B cell (primary cell): ENCODE results near the gene HHAT. TPM values are rescaled to one million over a fixed set of nuclear protein-coding genes. Genes with fewer than 3 reads are reported as not detected.

Experiments used
- ATAC-seq: fragments of 200-7000 bp; cut with Tn5 transposase; one replicate; pipeline ENCODE4 v1.10.0; 2021; ENCODE audit warnings: low read depth, mild to moderate bottlenecking, moderate number of reproducible peaks, moderate library complexity
- CTCF ChIA-PET: fragments of 350-600 bp; sonication (Branson Sonifier 250); formaldehyde crosslinking; loops from one replicate; lab custom pipeline; 2021; ENCODE audit warnings: antibody characterized with exemption, inconsistent platforms; lab: Charles Lee
- POLR2A ChIA-PET: fragments of 350-600 bp; sonication (Branson Sonifier 250); formaldehyde crosslinking; loops from one replicate; lab custom pipeline; 2021; ENCODE audit warnings: antibody characterized with exemption; lab: Charles Lee
- DNase-seq: peaks from one replicate; pipeline ENCODE4 v3.0.0; 2013
- H2AFZ ChIP-seq: 2 replicates; pipeline ENCODE4 v1.6.1; 2012; ENCODE audit warnings: mild to moderate bottlenecking, low read depth, low read length; ENCODE audit not compliant: insufficient read depth, poor library complexity, severe bottlenecking
- H3K27ac ChIP-seq, 2 donors: 1 replicate in 1 of 2; 2 replicates in 1 of 2; pipeline ENCODE4 v1.5.1; 2012 to 2013; ENCODE audit warnings: low read length in 2 of 2, mild to moderate bottlenecking in 2 of 2, moderate library complexity in 1 of 2
- H3K27me3 ChIP-seq, 4 experiments: fragments of 200-600 bp in 1 of 4; sonication (generic) in 1 of 4; replicated peaks in 1 of 4; 1 replicate in 2 of 4; 2 replicates in 2 of 4; pipeline versions ENCODE4 v1.6.1 to v1.7.0; 2013 to 2016; ENCODE audit warnings: low read length in 3 of 4, mild to moderate bottlenecking in 2 of 4, mixed read lengths in 1 of 4, moderate library complexity in 1 of 4; ENCODE audit not compliant: insufficient read depth in 4 of 4, control insufficient read depth in 3 of 4; ENCODE audit errors: control extremely low read depth in 1 of 4
- H3K36me3 ChIP-seq, 2 experiments: replicated peaks in 1 of 2; 1 replicate in 1 of 2; 2 replicates in 1 of 2; pipeline versions ENCODE4 v1.6.1 to v1.7.1; 2013; ENCODE audit warnings: low read length in 1 of 2; ENCODE audit not compliant: insufficient read depth in 2 of 2, control insufficient read depth in 1 of 2; ENCODE audit errors: control extremely low read depth in 1 of 2, extremely low read depth in 1 of 2
- H3K4me1 ChIP-seq, 2 donors: fragments of 200-600 bp in 1 of 2; sonication (generic) in 1 of 2; 1 replicate in 1 of 2; 2 replicates in 1 of 2; pipeline versions ENCODE4 v1.5.1 to v1.6.1; 2013 to 2017; ENCODE audit warnings: low read length in 2 of 2; ENCODE audit not compliant: control insufficient read depth in 2 of 2, insufficient read depth in 2 of 2
- H3K4me2 ChIP-seq: replicated peaks from 2 replicates; pipeline ENCODE3; 2012; ENCODE audit warnings: mild to moderate bottlenecking, low read depth, low read length; ENCODE audit not compliant: poor library complexity, severe bottlenecking
- H3K4me3 ChIP-seq, 5 experiments: fragments of 200-600 bp in 1 of 5; sonication (generic) in 1 of 5; 1 replicate in 3 of 5; 2 replicates in 2 of 5; pipeline versions ENCODE4 v1.5.1 to v1.7.0; 2011 to 2016; ENCODE audit warnings: low read length in 4 of 5, mild to moderate bottlenecking in 4 of 5, low read depth in 2 of 5, control low read depth in 1 of 5, moderate library complexity in 1 of 5; ENCODE audit not compliant: insufficient read depth in 1 of 5; ENCODE audit errors: control extremely low read depth in 1 of 5, extremely low read depth in 1 of 5
- H3K79me2 ChIP-seq: fragments of 200-600 bp; sonication (generic); one replicate; pipeline ENCODE4 v1.6.0; 2016; ENCODE audit warnings: low read length; ENCODE audit not compliant: control insufficient read depth, insufficient read depth
- H3K9ac ChIP-seq: fragments of 200-600 bp; sonication (generic); 2 replicates; pipeline ENCODE4 v1.6.1; 2017; ENCODE audit warnings: mild to moderate bottlenecking, low read length, moderate library complexity
- H3K9me3 ChIP-seq, 3 donors: one replicate each; pipeline versions ENCODE4 v1.6.1 to v1.7.1; 2013; ENCODE audit warnings: low read length in 2 of 3; ENCODE audit not compliant: control insufficient read depth in 2 of 3, insufficient read depth in 1 of 3; ENCODE audit errors: control extremely low read depth in 1 of 3
- H4K20me1 ChIP-seq: 2 replicates; pipeline ENCODE4 v1.6.0; 2012; ENCODE audit warnings: mild to moderate bottlenecking, low read length; ENCODE audit not compliant: insufficient read depth, control insufficient read depth, poor library complexity, severe bottlenecking
- H3K27ac Mint-ChIP-seq: one replicate; pipeline ENCODE4 v1.8.0; 2021; ENCODE audit warnings: mixed read lengths
- H3K27me3 Mint-ChIP-seq: one replicate; pipeline ENCODE4 v1.8.0; 2021; ENCODE audit warnings: mixed read lengths
- H3K4me1 Mint-ChIP-seq: one replicate; pipeline ENCODE4 v1.8.0; 2021; ENCODE audit warnings: mixed read lengths
- H3K4me3 Mint-ChIP-seq: one replicate; pipeline ENCODE4 v1.8.0; 2021; ENCODE audit warnings: mixed read lengths
- H3K9me3 Mint-ChIP-seq: one replicate; pipeline ENCODE4 v1.8.0; 2022; ENCODE audit warnings: mixed read lengths; ENCODE audit not compliant: insufficient read depth
- EZH2 ChIP-seq: IDR thresholded peaks from 2 replicates; pipeline ENCODE4 v1.6.1; 2012; ENCODE audit warnings: borderline replicate concordance, low read depth, mild to moderate bottlenecking, moderate library complexity, low read length; ENCODE audit not compliant: insufficient read depth, poor library complexity, severe bottlenecking
- WGBS: methylation state at CpG from one replicate; pipeline ENCODE4 v1.1.5; 2013; ENCODE audit warnings: missing lambda C conversion rate; ENCODE audit not compliant: insufficient coverage; 5-methylcytosine and 5-hydroxymethylcytosine counted together
- intact Hi-C: fragments of 100-400 bp; cut with micrococcal nuclease; formaldehyde crosslinking; loops from one replicate; pipeline ENCODE4 v1.10.0; 2022
- polyA plus RNA-seq: library from polyadenylated mRNA; depleted of rRNA; stranded (reverse); fragments of >200 nt; gene quantifications from 2 replicates; pipeline ENCODE4 v1.2.3, GENCODE V29; 2012
- total RNA-seq, 2 donors: library from RNA; stranded (reverse); fragments of 120-200 nt in 1 of 2; gene quantifications; 1 replicate in 1 of 2; 2 replicates in 1 of 2; pipeline versions ENCODE4 v1.2.3 to v1.2.4, GENCODE V29; 2013 to 2022
- TF ChIP-seq, protein P1 (sequence below): fragments of 200-600 bp; IDR thresholded peaks from one replicate; pipeline ENCODE4 v1.8.0; 2022; ENCODE audit warnings: antibody characterized with exemption, mild to moderate bottlenecking

HHAT gene
- total and polyA plus RNA-seq, 2 donors (not counting 1 experiment from before 2014, with no cell fraction given): 4.0 to 28.2 TPM

DNA sequence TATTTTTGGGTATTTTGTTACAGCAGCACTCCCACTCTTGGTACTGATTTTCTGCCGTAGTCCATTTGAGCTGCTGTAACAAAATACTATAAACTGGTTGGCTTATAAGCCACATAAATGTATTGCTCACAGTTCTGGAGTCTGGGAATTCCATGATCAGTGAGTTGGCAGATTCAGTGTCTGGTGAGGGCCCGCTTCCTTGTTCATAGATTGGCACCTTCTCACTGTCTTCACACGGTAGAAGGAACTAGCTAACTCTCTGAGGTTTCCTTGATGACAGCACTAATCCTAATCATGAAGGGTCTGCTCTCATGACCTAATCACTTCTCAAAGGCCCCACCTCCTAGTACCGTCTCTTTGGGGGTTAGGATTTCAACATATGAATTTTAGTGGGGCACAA is 85.2 kb downstream of the HHAT start:
- Histone ChIP-seq H3K4me1 (no peaks in the 10 kb centered on the region), H3K4me2 (no peak overlapping the region), H3K9ac (no peak overlapping the region), H2AFZ (no peak overlapping the region), H3K27ac (no peak overlapping the region), H3K27me3 (no peaks in the 10 kb centered on the region), H3K9me3 (no peaks in the 10 kb centered on the region), H3K36me3 (no peaks in the 10 kb centered on the region), H4K20me1 (no peaks in the 10 kb centered on the region), H3K79me2 (no peaks in the 10 kb centered on the region), H3K4me3 (no peak overlapping the region)
- Mint-ChIP-seq H3K27me3 (no peaks in the 10 kb centered on the region), H3K27ac (no peak overlapping the region), H3K4me3 (no peak overlapping the region), H3K4me1 (no peaks in the 10 kb centered on the region), H3K9me3 (no peaks in the 10 kb centered on the region)
- CTCF ChIA-PET: interaction anchor here (0.6 to 1.8 kb wide), 5 partner anchors 9 to 103 kb away, joined by 3 to 6 read pairs (median 4); no protein-coding TSS in a partner anchor
- ATAC-seq (no peak), DNase-seq (no peak)
- POLR2A ChIA-PET: no interaction called here
- WGBS: 100% methylated on average over 1 of the region's 4 CpGs
- intact Hi-C loops: no loop called here
- TF ChIP-seq, protein P1, sequence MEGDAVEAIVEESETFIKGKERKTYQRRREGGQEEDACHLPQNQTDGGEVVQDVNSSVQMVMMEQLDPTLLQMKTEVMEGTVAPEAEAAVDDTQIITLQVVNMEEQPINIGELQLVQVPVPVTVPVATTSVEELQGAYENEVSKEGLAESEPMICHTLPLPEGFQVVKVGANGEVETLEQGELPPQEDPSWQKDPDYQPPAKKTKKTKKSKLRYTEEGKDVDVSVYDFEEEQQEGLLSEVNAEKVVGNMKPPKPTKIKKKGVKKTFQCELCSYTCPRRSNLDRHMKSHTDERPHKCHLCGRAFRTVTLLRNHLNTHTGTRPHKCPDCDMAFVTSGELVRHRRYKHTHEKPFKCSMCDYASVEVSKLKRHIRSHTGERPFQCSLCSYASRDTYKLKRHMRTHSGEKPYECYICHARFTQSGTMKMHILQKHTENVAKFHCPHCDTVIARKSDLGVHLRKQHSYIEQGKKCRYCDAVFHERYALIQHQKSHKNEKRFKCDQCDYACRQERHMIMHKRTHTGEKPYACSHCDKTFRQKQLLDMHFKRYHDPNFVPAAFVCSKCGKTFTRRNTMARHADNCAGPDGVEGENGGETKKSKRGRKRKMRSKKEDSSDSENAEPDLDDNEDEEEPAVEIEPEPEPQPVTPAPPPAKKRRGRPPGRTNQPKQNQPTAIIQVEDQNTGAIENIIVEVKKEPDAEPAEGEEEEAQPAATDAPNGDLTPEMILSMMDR: no peak
- no peak for TF ChIP-seq EZH2

DNA sequence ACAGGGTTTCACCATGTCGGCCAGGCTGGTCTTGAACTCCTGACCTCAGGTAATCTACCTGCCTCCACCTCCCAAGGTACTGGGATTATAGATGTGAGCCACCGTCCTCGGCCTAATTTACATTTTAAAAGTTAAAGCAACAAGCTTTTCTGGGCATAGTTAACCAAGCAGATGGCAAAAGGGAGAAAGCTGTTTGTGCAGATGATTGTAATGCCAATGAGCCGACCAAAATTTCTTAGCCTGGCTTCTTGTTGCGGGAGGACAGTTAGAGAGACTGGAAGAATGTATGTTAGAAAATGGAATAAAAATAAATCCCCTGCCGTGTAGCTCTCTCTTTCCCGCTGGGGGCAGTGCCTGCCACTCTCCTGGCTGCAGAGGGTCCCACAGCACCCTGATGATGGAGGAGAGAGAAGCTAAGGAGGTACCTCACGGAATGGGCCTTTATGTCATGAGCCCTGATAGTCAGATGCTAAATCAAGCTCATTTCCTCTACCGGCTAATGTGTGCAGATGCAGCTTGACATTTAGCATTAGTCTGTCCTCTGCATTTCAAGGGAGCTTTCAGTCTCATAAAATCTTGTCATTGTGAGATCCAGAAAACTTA is 87.2 kb downstream of the HHAT start:
- Histone ChIP-seq H3K4me3 (no peak overlapping the region), H3K36me3 (no peaks in the 10 kb centered on the region), H4K20me1 (no peaks in the 10 kb centered on the region), H2AFZ (no peak overlapping the region), H3K27ac (no peak overlapping the region), H3K9ac (no peak overlapping the region), H3K79me2 (no peaks in the 10 kb centered on the region), H3K4me2 (no peak overlapping the region), H3K9me3 (no peaks in the 10 kb centered on the region), H3K27me3 (no peaks in the 10 kb centered on the region), H3K4me1 (no peaks in the 10 kb centered on the region)
- H3K4me1 Mint-ChIP-seq: no peaks in the 10 kb centered on the region
- intact Hi-C loops: no loop called here
- H3K4me3 Mint-ChIP-seq: no peak overlapping the region
- ChIA-PET CTCF (interaction anchor here (0.7 to 4.1 kb wide), 4 partner anchors 12 to 1098 kb away, joined by 3 to 14 read pairs (median 4); no protein-coding TSS in a partner anchor), POLR2A (no interaction called here)
- H3K9me3 Mint-ChIP-seq: no peaks in the 10 kb centered on the region
- no peak overlapping the region for H3K27ac Mint-ChIP-seq
- TF ChIP-seq, protein P1: no peak
- no peak for TF ChIP-seq EZH2
- 86% methylated on average over 5 of the region's 9 CpGs for WGBS
- DNase-seq (no peak), ATAC-seq (no peak)
- no peaks in the 10 kb centered on the region for H3K27me3 Mint-ChIP-seq
